ENCODE measurements around the gene STARD3NL.

Gene STARD3NL

DNA sequence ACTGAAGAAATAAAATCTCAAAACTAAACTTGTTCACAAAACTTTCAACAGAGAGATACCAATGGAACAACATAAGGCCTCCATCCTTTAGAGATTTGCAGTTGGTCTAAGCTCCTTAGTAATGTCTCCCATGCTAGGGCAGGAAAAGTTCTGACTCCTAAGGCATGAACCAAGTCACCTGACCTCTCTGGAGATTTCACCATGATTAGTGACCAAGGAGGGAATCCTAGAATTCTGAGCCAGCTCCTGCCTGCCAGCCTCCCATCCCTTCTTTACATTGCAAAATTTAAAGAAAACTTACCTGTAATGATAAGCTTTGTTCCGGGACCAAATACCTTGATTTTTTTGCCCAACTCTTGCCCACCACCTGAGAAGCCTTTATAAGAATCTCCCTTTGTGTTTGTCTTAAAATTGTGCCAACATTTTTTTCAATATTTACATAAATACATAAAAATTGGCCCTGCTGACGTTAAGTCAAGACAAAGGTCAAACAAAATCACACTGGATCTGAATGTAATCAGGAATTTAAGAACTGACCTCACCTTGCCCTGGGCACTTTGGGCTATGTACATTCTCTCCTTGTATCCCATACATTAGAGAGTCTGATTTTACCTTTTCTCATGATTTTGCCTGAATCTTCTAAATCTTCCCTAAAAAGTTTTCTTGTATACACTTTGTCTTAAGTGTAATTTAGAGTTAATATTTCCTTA, 95.4 kb downstream of the STARD3NL start, which contains the start of gene TARP:
TARP (minus strand) TSS at position 351 of the 710 bp plus-strand sequence.
- no peaks in the 10 kb centered on the region for H4K20me1 ChIP-seq (ENCODE audit: insufficient read depth)
- H3K4me2 ChIP-seq = no peak within 1 kb of the TSS
- no peaks in the 10 kb centered on the region for H3K36me3 ChIP-seq (ENCODE audit: insufficient read depth)
- TF ChIP-seq, protein P1, sequence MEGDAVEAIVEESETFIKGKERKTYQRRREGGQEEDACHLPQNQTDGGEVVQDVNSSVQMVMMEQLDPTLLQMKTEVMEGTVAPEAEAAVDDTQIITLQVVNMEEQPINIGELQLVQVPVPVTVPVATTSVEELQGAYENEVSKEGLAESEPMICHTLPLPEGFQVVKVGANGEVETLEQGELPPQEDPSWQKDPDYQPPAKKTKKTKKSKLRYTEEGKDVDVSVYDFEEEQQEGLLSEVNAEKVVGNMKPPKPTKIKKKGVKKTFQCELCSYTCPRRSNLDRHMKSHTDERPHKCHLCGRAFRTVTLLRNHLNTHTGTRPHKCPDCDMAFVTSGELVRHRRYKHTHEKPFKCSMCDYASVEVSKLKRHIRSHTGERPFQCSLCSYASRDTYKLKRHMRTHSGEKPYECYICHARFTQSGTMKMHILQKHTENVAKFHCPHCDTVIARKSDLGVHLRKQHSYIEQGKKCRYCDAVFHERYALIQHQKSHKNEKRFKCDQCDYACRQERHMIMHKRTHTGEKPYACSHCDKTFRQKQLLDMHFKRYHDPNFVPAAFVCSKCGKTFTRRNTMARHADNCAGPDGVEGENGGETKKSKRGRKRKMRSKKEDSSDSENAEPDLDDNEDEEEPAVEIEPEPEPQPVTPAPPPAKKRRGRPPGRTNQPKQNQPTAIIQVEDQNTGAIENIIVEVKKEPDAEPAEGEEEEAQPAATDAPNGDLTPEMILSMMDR (conservative IDR thresholded peaks at IDR 0.05; ENCODE audit: low read depth, low read length) = no peak
- H3K27me3 ChIP-seq (ENCODE audit: insufficient read depth, low read depth) = no peaks in the 10 kb centered on the region
- no peak within 1 kb of the TSS for H2AFZ ChIP-seq (ENCODE audit: low read depth)
- no peak within 1 kb of the TSS for H3K4me3 ChIP-seq (IDR thresholded peaks at IDR 0.05; ENCODE audit: insufficient read depth, low read depth, low read length)
- H3K79me2 ChIP-seq (ENCODE audit: insufficient read depth, low read depth) = no peaks in the 10 kb centered on the region
- no peak within 1 kb of the TSS for H3K27ac ChIP-seq
- no peak within 1 kb of the TSS for H3K9ac ChIP-seq
- no peaks in the 10 kb centered on the region for H3K4me1 ChIP-seq (ENCODE audit: low read depth, poor library complexity, severe bottlenecking)

DNA sequence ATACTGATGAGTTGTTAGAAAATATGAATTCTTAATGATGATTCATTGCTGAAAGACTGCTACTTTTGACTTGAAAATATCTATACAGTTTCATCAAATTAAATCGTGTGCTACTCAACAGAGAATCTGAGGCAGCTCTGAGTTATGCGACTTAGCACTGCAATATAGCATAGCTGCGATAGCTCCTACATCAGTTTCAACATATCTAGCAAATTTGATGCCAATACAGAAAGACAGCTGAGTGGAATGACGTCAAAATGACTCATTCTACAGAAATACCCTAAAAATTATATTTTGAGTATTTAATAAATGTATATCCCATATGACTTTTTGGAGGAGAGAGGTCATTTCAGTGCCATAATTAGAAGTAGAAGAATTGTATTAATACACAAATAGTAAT, 96.4 kb downstream of the STARD3NL start:
- Histone ChIP-seq H3K4me3 (IDR thresholded peaks at IDR 0.05; ENCODE audit: insufficient read depth, low read depth, low read length) (no peak overlapping the region), H3K4me1 (ENCODE audit: low read depth, poor library complexity, severe bottlenecking) (no peaks in the 10 kb centered on the region), H3K9ac (no peak overlapping the region), H3K27ac (no peak overlapping the region), H3K4me2 (no peak overlapping the region), H2AFZ (ENCODE audit: low read depth) (no peak overlapping the region), H3K27me3 (ENCODE audit: insufficient read depth, low read depth) (no peaks in the 10 kb centered on the region), H3K79me2 (ENCODE audit: insufficient read depth, low read depth) (no peaks in the 10 kb centered on the region), H4K20me1 (ENCODE audit: insufficient read depth) (no peaks in the 10 kb centered on the region), H3K36me3 (ENCODE audit: insufficient read depth) (no peaks in the 10 kb centered on the region)
- TF ChIP-seq, protein P1 (conservative IDR thresholded peaks at IDR 0.05; ENCODE audit: low read depth, low read length) = no peak

DNA sequence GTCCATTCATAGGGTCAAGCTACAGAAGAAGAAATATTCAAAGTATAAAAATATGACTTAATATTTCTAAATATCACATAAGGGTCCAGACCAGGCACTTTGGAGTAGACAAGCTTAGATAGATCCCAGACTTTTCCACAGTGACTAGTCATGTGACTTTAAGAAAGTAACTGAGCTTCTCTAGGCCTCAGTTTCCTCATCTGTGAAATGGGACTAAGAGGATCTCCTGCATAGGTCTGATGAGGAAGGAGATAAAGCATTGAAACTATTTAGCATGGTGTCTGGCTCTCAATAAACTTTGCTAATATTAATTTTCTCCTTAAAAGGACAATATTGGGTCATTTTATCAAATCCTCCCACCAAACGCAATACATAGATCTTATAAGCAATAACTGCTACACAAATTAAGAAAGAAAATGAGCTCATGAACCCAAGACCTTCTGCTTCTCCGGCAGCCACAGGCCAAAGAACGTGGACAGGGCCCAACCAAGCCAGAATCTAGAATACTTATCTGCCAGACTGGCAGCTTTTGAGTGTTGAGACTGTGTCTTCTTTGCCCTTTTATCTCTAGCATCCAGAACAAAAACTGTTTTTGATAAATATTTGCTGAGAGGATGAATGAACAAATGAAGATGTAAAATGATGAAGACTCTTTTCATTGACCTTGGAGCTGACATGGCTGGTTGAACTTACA, 97.0 kb downstream of the STARD3NL start:
- no peak overlapping the region for H2AFZ ChIP-seq (ENCODE audit: low read depth)
- no peaks in the 10 kb centered on the region for H3K27me3 ChIP-seq (ENCODE audit: insufficient read depth, low read depth)
- no peak overlapping the region for H3K4me3 ChIP-seq (IDR thresholded peaks at IDR 0.05; ENCODE audit: insufficient read depth, low read depth, low read length)
- H4K20me1 ChIP-seq (ENCODE audit: insufficient read depth) = no peaks in the 10 kb centered on the region
- TF ChIP-seq, protein P1 (conservative IDR thresholded peaks at IDR 0.05; ENCODE audit: low read depth, low read length) = no peak
- no peaks in the 10 kb centered on the region for H3K4me1 ChIP-seq (ENCODE audit: low read depth, poor library complexity, severe bottlenecking)
- no peaks in the 10 kb centered on the region for H3K36me3 ChIP-seq (ENCODE audit: insufficient read depth)
- no peak overlapping the region for H3K9ac ChIP-seq
- H3K4me2 ChIP-seq = no peak overlapping the region
- H3K79me2 ChIP-seq (ENCODE audit: insufficient read depth, low read depth) = no peaks in the 10 kb centered on the region
- H3K27ac ChIP-seq = no peak overlapping the region

DNA sequence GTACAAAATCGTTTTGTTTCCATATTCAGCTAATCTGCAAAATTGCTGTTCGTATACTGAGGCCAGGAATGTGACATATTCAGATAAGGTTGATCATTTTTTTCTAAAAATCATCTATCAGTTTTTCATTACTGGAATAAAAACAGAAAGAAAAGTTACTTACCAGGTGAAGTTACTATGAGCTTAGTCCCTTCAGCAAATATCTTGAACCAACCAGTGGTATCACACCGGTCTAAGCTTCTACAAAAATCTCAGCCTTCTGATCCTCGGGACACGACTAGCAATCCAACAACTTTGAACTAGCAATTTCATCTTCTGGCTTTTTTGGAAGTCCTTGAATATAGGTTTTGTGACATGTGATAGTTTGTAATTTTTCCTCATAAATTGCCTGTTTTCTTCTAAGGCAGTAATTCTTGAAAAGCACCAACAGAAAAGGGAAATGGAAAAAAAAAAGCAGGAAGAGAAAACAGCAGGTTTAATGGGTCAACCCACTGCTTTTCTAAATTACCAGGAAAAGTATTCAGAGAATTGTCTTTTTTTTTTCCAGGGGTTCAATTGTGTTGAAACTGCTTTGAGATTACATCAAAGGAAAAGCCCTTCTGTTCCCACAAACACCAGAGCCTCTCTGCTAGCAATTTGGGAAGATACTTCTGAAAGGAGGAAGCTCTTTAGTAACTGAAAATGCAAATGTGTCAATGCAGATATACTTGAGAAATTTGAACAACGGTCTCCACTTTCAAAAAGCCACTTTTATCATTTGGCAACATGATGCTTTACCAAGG, 98.2 kb downstream of the STARD3NL start:
- Histone ChIP-seq H3K27ac (no peak overlapping the region), H3K79me2 (ENCODE audit: insufficient read depth, low read depth) (no peaks in the 10 kb centered on the region), H3K27me3 (ENCODE audit: insufficient read depth, low read depth) (no peaks in the 10 kb centered on the region), H3K36me3 (ENCODE audit: insufficient read depth) (no peaks in the 10 kb centered on the region), H3K9ac (no peak overlapping the region), H3K4me2 (no peak overlapping the region), H2AFZ (ENCODE audit: low read depth) (no peak overlapping the region), H4K20me1 (ENCODE audit: insufficient read depth) (no peaks in the 10 kb centered on the region), H3K4me1 (ENCODE audit: low read depth, poor library complexity, severe bottlenecking) (no peaks in the 10 kb centered on the region), H3K4me3 (IDR thresholded peaks at IDR 0.05; ENCODE audit: insufficient read depth, low read depth, low read length) (no peak overlapping the region)
- TF ChIP-seq, protein P1 (conservative IDR thresholded peaks at IDR 0.05; ENCODE audit: low read depth, low read length) = no peak

Measured in KMS-11 (cell line).